Keratinocyte (primary cell): ENCODE measurements around the gene LMBR1.

Experiments used
- EZH2 ChIP-seq: IDR thresholded peaks from one replicate; pipeline ENCODE4 v1.6.1; 2012; ENCODE audit warnings: inconsistent platforms, mild to moderate bottlenecking, low read length, moderate library complexity
- TF ChIP-seq, protein P1 (sequence below), 3 experiments: IDR thresholded peaks in 1 of 3; conservative IDR thresholded peaks in 1 of 3; optimal IDR thresholded peaks in 1 of 3; 2 replicates in 2 of 3; 3 replicates in 1 of 3; pipeline versions ENCODE3 to v1.5.1; 2011; ENCODE audit warnings: low read length in 3 of 3, mild to moderate bottlenecking in 3 of 3, moderate library complexity in 2 of 3, control low read depth in 1 of 3, inconsistent platforms in 1 of 3; ENCODE audit not compliant: insufficient read depth in 2 of 3; ENCODE audit errors: extremely low read depth in 1 of 3

DNA sequence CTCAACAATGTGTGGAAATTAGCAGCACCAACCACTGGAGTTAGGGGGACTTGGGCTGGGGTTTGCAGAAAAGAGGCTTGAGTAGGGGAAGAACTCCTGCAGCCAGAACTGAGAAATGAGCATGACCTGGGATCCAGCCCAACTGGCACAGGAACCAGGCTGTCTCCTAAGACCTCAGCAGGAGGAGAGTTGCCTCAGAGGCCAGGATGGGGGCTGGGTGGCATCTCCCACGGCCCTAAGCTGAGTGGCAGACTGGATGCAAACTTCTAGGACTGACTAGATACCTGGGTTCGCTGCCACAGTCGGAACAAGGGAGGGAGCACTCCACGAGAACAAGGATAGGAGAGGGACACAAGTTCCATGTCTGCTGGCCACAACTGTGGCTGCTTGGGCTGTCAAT is 189.8 kb downstream of the LMBR1 start:
- TF ChIP-seq, protein P1, sequence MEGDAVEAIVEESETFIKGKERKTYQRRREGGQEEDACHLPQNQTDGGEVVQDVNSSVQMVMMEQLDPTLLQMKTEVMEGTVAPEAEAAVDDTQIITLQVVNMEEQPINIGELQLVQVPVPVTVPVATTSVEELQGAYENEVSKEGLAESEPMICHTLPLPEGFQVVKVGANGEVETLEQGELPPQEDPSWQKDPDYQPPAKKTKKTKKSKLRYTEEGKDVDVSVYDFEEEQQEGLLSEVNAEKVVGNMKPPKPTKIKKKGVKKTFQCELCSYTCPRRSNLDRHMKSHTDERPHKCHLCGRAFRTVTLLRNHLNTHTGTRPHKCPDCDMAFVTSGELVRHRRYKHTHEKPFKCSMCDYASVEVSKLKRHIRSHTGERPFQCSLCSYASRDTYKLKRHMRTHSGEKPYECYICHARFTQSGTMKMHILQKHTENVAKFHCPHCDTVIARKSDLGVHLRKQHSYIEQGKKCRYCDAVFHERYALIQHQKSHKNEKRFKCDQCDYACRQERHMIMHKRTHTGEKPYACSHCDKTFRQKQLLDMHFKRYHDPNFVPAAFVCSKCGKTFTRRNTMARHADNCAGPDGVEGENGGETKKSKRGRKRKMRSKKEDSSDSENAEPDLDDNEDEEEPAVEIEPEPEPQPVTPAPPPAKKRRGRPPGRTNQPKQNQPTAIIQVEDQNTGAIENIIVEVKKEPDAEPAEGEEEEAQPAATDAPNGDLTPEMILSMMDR (optimal IDR thresholded peaks at IDR 0.05 in 1 of 3, IDR thresholded peaks at IDR 0.05 in 1 of 3, conservative IDR thresholded peaks at IDR 0.05 in 1 of 3; ENCODE audit: extremely low read depth in 1 of 3, insufficient read depth in 2 of 3, low read length in 3 of 3), result no peak
- TF ChIP-seq EZH2, result no peak
